ENCODE measurements around the gene RPL39L.

RPL39L gene

DNA sequence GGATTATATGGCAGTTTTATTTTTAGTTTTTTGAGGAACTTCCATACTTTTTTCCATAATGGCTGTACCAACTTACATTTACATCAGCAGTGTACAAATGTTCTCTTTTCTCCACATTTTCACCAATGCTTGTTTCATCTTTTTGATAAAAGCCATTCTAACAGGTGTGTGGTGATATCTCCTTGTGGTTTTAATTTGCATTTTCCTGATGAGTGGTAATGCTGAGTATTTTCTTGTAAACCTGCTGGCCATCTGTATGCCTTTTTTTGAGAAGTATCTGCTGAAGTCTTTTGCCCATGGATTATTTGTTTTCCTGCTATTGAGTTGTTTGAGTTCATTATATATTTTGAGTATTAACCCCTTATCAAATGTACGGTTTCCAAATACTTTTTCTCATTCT, 50.6 kb downstream of the RPL39L start:
- no peak for DNase-seq

DNA sequence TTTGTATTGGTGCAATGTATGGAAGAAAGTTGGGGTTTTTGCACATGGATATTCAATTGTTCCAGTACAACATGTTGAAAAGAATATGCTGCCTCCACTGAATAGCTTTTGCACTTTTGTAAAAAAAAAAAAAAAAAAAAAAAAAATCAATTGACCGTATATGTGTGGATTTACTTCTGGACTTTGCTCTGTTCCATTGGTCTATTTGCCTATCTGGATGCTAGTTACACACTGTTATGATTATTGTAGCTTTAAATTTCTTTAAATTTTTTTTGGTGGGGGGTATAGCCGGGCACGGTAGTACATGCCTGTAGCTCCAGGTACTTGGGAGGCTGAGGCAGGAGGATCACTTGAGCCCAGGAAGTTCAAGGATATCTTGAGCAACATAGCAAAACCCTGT, 52.5 kb downstream of the RPL39L start:
- no peak for DNase-seq

DNA sequence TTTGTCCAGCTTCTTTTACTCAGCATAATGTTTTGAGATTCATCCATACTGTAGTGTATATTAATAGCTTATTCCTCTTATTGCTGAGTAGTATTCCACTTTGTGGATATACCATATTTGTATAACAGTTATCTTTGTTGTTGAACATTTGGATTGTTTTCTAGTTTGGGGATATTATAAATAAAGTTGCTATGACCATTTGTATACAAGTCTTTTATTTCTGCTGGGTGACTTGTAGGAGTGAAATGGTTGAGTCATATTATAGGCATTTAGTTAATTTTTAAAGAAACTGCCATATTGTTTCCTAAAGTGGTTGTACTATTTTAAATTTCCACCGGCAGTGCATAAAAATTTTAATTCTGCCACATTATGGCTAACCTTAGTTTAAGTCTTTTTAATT, 53.4 kb downstream of the RPL39L start:
- no peak for DNase-seq

DNA sequence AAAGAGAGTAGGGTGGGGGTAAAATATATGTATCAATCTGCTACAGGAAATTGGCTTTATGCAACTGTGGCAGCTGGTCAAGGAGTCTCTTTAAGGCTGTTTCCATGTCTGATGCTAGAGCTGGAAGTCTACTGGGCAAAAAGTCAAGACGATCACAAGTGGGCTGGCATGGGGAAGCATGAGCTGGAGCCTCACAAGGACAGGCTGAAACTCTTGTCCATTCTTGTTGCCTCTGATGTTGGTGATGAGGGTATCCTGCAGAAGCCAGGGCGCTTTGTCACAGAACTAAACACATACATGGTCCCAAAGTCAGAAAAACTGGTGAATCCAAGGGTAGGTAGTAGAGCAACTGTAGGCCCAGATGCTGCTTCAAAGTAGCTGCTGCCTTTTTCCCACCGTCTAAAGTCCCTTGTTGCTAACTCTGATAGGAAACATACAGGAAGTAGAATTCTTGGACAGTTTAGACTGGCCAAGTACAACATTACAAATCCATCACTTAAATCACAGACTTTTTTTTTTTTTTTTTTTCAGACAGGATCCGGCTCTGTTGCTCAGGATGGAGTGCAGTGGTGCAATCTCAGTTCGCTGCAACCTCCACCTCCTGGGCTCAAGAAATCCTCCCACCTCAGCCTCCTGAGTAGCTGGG, 54.2 kb downstream of the RPL39L start:
- no peak for DNase-seq

DNA sequence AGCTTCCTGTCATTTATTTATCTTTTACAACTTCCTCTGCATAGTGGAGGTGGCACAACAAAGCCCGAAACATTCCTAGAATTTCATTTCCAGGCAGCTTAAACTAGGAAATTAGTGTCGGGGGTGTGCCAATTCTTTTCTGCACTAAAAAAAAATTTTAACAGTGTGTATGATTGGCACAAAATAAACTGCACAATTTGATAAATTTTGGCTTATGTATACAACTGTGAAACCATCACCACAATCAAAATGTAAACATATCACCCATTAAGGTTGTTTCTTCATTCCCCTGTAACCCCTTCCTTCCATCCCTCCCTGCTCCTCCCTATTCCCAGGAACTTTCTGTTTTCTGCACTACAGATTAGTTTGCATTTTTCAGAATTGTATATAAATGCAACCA, 54.7 kb downstream of the RPL39L start:
- DNase-seq, result no peak

DNA sequence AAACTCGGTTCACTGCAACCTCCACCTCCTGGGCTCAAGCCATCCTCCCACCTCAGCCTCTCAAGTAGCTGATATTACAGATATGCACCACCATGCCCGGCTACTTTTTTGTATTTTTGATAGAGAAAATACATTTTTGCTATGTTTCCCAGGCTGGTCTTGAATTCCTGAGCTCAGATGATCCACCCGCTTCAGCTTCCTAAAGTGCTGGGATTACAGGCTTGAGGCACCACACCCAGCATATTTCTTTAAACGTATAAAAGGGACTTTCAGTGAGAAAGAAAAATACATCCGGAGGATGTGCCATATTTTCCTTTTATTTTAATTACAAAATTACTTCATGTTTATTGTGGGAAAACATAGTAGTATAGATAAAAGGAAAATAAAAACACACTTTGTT, 55.2 kb downstream of the RPL39L start:
- DNase-seq, result no peak

DNA sequence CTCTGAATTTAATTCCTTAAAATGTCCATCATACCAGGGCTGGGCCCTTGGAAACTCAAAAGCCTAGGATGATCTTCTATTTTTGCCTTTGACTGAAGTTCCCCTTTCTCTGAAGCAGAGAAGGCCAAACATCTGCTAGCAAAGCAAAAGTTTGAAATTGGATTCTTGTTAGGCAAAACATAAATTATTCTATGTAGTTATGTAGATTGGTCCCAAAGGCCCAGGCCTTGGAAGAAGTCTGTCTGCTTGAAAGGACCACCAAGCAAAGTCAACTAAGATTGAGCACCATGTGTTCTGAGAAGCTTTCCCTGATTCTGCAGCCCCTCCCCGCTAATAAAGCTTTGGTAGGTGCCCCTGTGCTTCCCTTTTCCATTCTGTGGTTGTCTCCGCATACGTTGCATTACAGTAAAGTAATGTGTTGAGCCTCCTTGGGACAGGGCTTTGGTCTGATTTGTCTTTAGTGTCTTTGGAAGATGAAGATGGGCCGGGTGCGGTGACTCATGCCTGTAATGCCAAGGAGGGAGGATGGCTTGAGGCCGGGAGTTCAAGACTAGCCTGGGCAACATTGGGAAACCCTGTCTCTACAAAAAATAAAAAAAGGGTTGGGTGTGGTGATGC, 56.4 kb downstream of the RPL39L start:
- DNase-seq, result no peak

DNA sequence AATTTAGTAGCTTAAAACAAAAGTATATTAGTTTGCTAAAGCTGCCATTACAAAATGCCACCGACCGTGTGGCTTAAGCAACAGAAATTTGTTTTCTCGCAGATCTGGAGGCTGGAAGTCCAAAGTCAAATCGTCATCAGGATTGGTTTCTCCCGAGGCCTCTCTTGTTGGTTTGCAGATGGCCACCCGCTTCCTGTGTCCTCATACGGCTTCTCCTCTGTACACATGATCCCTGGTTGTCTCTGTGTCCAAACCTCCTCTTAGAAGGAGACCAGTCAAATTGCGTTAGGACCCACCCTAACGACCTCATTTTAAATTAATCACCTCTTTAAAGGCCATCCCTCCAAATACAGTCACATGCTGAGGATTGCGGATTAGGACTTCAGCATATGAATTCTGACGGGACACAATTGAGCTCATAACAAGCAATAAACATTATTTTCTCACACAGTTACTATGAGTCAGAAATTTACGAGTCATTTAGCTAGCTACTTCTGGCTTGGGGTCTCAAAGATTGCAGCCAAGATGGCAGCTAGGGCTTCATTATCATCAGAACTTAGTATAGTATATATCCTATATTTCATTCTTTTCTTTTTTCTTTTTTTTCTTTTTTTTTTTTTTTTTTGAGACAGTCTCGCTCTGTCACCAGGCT, 58.4 kb downstream of the RPL39L start:
- DNase-seq, result no peak

DNA sequence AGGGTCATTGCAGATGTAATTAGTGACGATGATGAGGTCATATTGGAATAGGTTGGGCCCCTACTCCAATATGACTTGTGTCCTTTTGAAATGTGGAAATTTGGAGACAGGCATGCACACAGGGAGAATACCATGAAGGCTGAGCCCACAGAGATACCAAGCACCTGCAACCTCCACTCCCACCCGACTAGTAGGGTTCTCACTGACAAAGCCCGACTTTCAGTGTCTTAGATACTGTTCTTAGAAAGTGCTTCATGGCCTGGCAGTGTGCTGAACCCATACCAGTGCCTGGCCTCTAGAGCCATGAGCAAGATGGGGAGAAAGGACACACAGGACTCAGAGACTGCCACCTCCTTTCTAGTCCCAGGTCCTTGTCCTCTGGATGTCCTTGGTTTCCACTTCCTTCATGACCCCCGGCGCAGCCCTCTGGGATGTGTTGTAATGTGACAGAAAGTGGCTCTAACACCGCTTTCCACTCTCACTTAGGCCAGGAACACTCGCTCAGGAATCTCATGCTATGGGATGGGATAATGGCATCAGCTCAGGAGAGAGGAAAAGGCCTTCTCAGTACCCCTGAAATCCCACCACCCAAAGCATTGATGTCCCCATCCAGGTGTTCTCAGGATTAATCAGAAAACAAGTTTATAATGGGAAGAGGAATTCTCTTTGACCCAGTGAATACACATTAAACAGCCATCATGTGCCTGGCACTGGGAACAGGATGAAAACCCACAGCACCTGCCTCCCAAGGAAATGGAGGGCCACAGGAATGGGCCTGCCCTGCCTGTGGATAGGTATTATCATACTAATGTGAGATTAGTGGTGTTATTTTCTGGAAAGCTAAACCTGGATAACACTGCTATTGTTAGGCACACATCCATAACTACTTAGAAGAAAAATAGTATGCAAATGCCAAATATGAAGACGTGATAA, 59.9 kb downstream of the RPL39L start:
- DNase-seq, result no peak

DNA sequence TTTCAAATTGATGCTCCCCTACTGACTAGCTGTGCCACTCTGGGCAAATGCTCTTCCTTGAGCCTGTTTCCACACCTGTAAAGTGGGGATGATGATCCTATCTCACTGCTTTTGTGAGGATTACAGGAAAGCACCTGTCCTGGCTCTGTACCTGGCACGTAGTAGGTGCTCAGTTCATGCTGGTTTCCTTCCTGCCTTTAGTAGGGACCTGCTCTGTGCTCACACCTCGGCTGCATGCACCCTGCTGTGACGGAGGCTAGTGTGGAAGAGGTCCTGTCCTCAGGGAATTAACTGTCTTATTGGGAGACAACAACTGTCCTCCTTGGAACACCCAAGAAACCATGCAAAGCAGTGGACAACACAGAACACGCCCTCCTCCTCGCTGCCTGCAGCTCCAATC, 61.8 kb downstream of the RPL39L start:
- DNase-seq, result no peak

DNA sequence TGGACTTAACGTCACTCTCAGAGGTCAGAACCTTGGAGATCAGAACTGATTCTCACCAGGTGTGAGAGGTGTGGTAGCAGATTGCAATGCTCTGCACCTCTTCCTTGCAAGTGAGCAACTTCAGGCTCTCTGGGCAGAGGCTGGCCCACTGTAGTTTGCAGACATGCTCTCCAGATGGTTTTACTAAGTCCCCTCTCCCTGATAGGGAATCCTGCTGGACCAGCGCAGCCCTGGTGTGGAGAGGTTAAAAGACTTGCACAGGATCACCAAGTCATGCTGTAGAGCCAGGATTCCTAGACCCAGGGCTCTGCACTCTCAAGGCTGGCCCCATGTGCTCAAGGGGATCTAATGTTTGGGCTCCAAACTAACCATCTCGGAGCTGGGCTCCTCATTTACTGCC, 62.2 kb downstream of the RPL39L start:
- DNase-seq, result no peak

DNA sequence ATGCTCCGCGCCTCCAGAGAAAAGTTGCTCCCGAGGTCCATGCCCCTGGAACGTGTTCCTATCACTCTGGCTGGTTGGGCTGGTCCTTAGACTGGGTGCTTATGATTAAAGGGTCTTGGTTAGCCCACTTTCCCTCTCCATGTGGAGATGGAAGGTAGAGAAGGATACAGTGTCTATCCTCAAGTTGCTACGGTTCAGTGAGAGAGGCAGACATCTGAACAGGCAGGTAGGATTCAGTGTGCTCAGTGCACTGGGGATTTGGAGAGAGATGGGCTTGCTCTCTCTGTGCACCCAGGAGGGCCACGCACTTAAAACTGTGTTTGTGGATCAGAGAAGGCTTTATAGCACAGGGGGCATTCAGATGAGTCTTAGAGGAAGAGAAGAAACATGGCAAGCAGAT, 63.0 kb downstream of the RPL39L start:
- no peak for DNase-seq

DNA sequence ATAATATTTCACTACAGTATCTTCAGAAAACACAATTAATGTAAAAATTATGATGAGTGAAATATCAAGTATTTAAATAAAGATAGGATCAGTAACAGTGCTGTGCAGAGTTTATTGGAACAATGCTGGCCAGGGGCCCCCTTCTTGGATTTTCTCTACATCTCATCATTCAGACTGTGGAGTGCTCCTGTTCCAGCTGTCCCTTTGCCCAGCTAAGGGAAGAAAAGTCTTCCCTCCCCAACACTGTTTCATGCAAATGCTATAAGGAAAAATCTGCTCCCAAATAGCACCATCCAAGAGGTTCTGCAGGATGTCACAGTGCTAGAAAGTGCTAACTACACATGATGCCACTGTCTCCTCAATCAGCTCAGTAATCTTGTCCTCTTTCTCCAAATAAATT, 64.5 kb downstream of the RPL39L start:
- DNase-seq, result no peak

DNA sequence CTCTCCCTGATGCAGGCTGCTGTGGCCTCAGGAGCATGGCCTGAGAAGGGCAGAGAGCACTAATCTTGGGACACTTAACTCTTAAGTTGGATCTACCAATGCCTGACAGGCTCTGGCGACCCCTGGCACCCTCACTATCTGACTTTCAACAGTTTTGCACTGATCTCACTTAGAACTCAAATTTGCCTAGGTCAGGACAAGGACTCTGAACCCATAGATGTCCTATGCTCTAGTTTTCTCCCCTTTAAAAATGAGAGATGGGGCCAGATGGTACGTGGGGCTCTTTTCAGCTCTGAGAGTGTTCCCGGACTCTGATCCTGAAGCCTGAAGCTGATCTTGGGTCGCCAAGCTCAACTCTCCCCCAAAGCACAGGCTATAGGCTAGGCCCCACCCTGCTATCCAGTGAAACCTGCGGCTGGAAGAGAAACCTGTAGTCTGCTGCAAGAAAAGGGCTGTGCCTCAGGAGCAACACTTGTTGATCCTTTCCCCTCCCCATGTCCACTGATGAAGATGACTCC, 65.7 kb downstream of the RPL39L start:
- DNase-seq, result no peak

DNA sequence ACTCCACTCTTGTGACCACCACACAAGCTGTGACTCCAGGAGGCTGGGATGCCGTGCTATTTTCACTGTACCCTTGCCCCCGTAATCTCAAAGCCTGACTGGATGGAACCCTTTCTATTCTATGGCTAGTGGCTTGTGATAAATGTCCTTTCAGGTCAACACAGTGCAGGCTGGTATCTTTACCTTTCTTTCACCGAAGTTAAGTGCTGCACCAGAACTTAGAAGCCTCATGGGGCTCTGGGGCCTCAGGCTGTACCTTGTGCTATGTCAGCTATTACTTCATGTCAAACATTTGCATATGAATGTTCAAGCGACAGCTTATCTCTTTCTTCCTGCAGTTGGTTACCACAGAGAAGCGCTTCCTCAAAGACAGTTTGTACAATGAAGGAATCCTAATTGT, 66.8 kb downstream of the RPL39L start:
- no peak for DNase-seq

DNA sequence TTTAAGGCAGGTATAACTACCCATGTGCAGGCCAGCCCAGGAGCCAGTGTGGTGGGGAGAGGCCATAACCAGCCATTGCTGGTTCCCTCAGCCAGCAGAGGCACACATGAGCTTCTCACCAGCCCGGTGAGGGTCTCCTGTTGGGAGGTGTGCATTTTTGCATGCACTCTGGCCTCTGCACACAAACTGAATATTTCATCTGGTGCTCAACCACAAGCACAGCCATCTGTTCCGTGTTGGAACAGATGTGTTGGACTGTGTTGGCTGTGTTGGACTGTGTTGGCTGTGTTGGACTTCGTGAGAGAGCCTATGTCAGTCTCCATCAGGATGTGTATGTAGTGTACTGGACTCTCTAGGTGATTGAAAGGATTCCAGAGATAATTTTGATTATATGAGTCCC, 67.2 kb downstream of the RPL39L start:
- DNase-seq, result no peak
